ENCODE data around the gene KBTBD4. TPM values are rescaled to one million over a fixed set of nuclear protein-coding genes. Genes with fewer than 3 reads are reported as not detected.

Gene KBTBD4
- total RNA-seq, 1 experiment from 2014 or later = 13.2 TPM

GRCh38 chr11:47552566-47553405 is 26.0 kb downstream of the KBTBD4 start, which contains the start of gene CELF1:
TSS of gene CELF1 (minus strand) at chr11:47553132. CDS start at chr11:47499523, 53,609 bp downstream.
- Histone ChIP-seq H3K27me3 (ENCODE audit: insufficient read depth, low read length) (no peaks in the 10 kb centered on the region), H3K9me2 (ENCODE audit: insufficient read depth) (no peaks in the 10 kb centered on the region), H2AFZ (ENCODE audit: low read depth, low read length, poor library complexity, severe bottlenecking) (peak within 1 kb of the TSS; percentile 97), H3K36me3 (ENCODE audit: control insufficient read depth in 1 of 2, insufficient read depth in 2 of 2, low read length in 2 of 2) (peaks cover 0 to 4% of the 10 kb centered on the region in 2 experiments; a peak in 1 of 4 replicates), H3K4me3 (replicated peaks in 1 of 2; ENCODE audit: low read depth in 1 of 2, low read length in 2 of 2) (peak within 1 kb of the TSS; percentile 94 to 97), H3K9me3 (ENCODE audit: control insufficient read depth in 1 of 2, insufficient read depth in 1 of 2, low read depth in 1 of 2, low read length in 2 of 2) (no peaks in the 10 kb centered on the region), H3K27ac (ENCODE audit: low read depth, low read length) (peak within 1 kb of the TSS; percentile 93), H3K9ac (ENCODE audit: low read length) (peak within 1 kb of the TSS; percentile 92), H4K20me1 (ENCODE audit: insufficient read depth) (peaks cover 6% of the 10 kb centered on the region; the same call in 1 of the 2 replicates), H3K4me2 (ENCODE audit: low read length) (peak within 1 kb of the TSS; percentile 98), H3K4me1 (ENCODE audit: control insufficient read depth in 1 of 2, insufficient read depth in 2 of 2, low read length in 2 of 2) (peaks cover 13 to 25% of the 10 kb centered on the region in 2 experiments), H3K79me2 (ENCODE audit: insufficient read depth, low read length) (peaks cover 55% of the 10 kb centered on the region)
- DNase-seq (ENCODE audit: low read depth, low spot score) (peak; percentile 63), ATAC-seq (peak; percentile 96)
- ChIA-PET CTCF (interaction anchor here (0.5 to 2.0 kb wide), 10 partner anchors 9 to 98 kb away, joined by 3 to 9 read pairs (median 3); partner anchors contain the start of gene PTPMT1), RAD21 (ENCODE audit: low non-redundant PET in 1 of 2, low total read pairs in 2 of 2, uncharacterized antibody in 2 of 2, unreplicated experiment in 2 of 2) (interaction anchor here in 1 of 2 experiments (0.7 kb wide), 1 partner anchor 24 kb away, joined by 3 read pairs; no protein-coding TSS in a partner anchor), POLR2A (interaction anchor here (1.2 to 1.6 kb wide), 3 partner anchors 11 to 99 kb away, joined by 3 read pairs; no protein-coding TSS in a partner anchor)
- intact Hi-C loops (cut with micrococcal nuclease) = loop anchor here (1.0 to 10.0 kb wide), 3 partner anchors 90 to 215 kb away; partner anchors contain the start of genes FNBP4, MTCH2 and PSMC3
- BruUV-seq (replicated peaks) = no TSS peak
- TF ChIP-seq ATF3 (IDR thresholded peaks at IDR 0.05) = no peak
- TF ChIP-seq FOSL1 (IDR thresholded peaks at IDR 0.05; ENCODE audit: low read depth) = no peak
- TF ChIP-seq EZH2phosphoT487 (IDR thresholded peaks at IDR 0.05; ENCODE audit: borderline replicate concordance) = no peak
- TF ChIP-seq JUND (IDR thresholded peaks at IDR 0.05) = no peak
- peak; percentile 79 for TF ChIP-seq POLR2AphosphoS5 (IDR thresholded peaks at IDR 0.05; ENCODE audit: low read depth, low read length)
- TF ChIP-seq SIN3A (IDR thresholded peaks at IDR 0.05; ENCODE audit: low read depth) = peak; percentile 93
- no peak for TF ChIP-seq ZNF274 (IDR thresholded peaks at IDR 0.05; ENCODE audit: low read depth, low read length)
- TF ChIP-seq ELF1 (IDR thresholded peaks at IDR 0.05; ENCODE audit: borderline replicate concordance, low read depth) = peak; percentile 30; the same call in 1 of the 2 replicates
- TF ChIP-seq MAX (IDR thresholded peaks at IDR 0.05) = peak; percentile 52; the same call in 1 of the 2 replicates
- peak; percentile 18 for TF ChIP-seq ZBTB33 (IDR thresholded peaks at IDR 0.05; ENCODE audit: extremely low read depth, insufficient replicate concordance, low read length)
- TF ChIP-seq SP1 (IDR thresholded peaks at IDR 0.05; ENCODE audit: low read depth) = peak; percentile 40
- TF ChIP-seq CBX3 (IDR thresholded peaks at IDR 0.05; ENCODE audit: low read depth) = peak; percentile 50; the same call in 1 of the 2 replicates
- TF ChIP-seq POLR2A (IDR thresholded peaks at IDR 0.05; ENCODE audit: borderline replicate concordance, extremely low read depth, insufficient read depth, insufficient read length) = no peak
- TF ChIP-seq EGR1 (IDR thresholded peaks at IDR 0.05; ENCODE audit: low read depth) = 0 out of 2 replicates have a peak, but pooled peaks have one; percentile 27
- peak; percentile 83 for TF ChIP-seq ZFX (IDR thresholded peaks at IDR 0.05)
- no peak for TF ChIP-seq CEBPB (IDR thresholded peaks at IDR 0.05; ENCODE audit: low read depth)
- no peak for TF ChIP-seq EZH2 (IDR thresholded peaks at IDR 0.05)
- TF ChIP-seq RAD21 (IDR thresholded peaks at IDR 0.05; ENCODE audit: low read depth) = no peak
- peak; percentile 97 for TF ChIP-seq YY1 (IDR thresholded peaks at IDR 0.05; ENCODE audit: extremely low read depth, insufficient replicate concordance, low read depth, low read length)
- peak; percentile 62; the same call in 1 of the 2 replicates for TF ChIP-seq SRF (IDR thresholded peaks at IDR 0.05; ENCODE audit: low read depth)
- peak; percentile 26 to 78 (median 76); a peak in 5 of 6 replicates for TF ChIP-seq CTCF (IDR thresholded peaks at IDR 0.05 in 2 of 3, conservative IDR thresholded peaks at IDR 0.05 in 1 of 3; ENCODE audit: borderline replicate concordance in 1 of 3, insufficient read depth in 1 of 3, low read depth in 2 of 3, low read length in 2 of 3)

All from HCT116 (cell line).